ENCODE results near the gene AFAP1.

- TF ChIP-seq POLR2A (IDR thresholded peaks at IDR 0.05) (no peak), CTCF (IDR thresholded peaks at IDR 0.05) (no peak)
Measured at GRCh38 chr4:7956934-7957656, 17.4 kb upstream of the AFAP1 start.
